ENCODE measurements around the gene BUD23. TPM values are rescaled to one million over a fixed set of nuclear protein-coding genes. Genes with fewer than 3 reads are reported as not detected.

Gene BUD23
- total and polyA plus RNA-seq, 9 of the 15 experiments (the other 6 are each of a cell fraction or from before 2014, with no cell fraction given): 79.5 to 270 (median 150) TPM

DNA sequence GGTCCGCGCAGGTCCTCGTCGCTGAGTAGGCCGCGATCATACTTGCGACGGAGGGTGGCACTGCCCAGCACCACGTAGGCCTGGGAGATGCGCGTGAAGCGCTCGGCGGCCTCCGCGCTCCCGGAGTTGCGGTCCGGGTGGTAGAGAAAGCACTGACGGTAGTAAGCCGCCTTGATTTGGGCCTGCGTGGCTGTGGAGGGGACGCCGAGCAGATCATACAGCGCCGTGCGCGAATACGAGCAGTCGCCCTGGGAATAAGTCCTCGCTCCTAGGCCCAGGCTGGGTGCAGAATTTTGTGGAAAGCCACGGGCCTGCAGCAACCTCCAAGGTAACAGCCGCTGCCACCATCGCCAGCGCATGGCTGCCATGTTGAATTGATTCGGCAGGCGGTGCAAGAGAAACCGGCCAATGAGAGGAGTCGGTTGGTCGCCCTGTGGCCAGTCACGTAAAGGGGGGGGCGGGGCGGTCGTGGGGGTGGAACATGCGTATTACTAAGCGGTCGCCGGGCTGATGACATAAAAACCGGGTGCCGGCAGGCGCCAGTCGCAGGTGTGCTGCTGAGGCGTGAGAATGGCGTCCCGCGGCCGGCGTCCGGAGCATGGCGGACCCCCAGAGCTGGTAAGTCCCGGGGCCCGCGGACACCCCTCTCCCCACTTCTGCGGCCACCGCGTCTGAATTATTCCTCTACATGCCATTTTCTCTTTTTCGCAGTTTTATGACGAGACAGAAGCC is at the start of gene BUD23, which contains the start of gene DNAJC30 (continued):
- TF ChIP-seq, protein P1, sequence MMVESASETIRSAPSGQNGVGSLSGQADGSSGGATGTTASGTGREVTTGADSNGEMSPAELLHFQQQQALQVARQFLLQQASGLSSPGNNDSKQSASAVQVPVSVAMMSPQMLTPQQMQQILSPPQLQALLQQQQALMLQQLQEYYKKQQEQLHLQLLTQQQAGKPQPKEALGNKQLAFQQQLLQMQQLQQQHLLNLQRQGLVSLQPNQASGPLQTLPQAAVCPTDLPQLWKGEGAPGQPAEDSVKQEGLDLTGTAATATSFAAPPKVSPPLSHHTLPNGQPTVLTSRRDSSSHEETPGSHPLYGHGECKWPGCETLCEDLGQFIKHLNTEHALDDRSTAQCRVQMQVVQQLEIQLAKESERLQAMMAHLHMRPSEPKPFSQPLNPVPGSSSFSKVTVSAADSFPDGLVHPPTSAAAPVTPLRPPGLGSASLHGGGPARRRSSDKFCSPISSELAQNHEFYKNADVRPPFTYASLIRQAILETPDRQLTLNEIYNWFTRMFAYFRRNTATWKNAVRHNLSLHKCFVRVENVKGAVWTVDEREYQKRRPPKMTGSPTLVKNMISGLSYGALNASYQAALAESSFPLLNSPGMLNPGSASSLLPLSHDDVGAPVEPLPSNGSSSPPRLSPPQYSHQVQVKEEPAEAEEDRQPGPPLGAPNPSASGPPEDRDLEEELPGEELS (CRISPR knock-in tag; IDR thresholded peaks at IDR 0.05; ENCODE audit: borderline replicate concordance): no peak
- TF ChIP-seq, protein P2, sequence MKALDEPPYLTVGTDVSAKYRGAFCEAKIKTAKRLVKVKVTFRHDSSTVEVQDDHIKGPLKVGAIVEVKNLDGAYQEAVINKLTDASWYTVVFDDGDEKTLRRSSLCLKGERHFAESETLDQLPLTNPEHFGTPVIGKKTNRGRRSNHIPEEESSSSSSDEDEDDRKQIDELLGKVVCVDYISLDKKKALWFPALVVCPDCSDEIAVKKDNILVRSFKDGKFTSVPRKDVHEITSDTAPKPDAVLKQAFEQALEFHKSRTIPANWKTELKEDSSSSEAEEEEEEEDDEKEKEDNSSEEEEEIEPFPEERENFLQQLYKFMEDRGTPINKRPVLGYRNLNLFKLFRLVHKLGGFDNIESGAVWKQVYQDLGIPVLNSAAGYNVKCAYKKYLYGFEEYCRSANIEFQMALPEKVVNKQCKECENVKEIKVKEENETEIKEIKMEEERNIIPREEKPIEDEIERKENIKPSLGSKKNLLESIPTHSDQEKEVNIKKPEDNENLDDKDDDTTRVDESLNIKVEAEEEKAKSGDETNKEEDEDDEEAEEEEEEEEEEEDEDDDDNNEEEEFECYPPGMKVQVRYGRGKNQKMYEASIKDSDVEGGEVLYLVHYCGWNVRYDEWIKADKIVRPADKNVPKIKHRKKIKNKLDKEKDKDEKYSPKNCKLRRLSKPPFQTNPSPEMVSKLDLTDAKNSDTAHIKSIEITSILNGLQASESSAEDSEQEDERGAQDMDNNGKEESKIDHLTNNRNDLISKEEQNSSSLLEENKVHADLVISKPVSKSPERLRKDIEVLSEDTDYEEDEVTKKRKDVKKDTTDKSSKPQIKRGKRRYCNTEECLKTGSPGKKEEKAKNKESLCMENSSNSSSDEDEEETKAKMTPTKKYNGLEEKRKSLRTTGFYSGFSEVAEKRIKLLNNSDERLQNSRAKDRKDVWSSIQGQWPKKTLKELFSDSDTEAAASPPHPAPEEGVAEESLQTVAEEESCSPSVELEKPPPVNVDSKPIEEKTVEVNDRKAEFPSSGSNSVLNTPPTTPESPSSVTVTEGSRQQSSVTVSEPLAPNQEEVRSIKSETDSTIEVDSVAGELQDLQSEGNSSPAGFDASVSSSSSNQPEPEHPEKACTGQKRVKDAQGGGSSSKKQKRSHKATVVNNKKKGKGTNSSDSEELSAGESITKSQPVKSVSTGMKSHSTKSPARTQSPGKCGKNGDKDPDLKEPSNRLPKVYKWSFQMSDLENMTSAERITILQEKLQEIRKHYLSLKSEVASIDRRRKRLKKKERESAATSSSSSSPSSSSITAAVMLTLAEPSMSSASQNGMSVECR (CRISPR knock-in tag; IDR thresholded peaks at IDR 0.05): peak; percentile 81; the same call in 1 of the 2 replicates
- TF ChIP-seq HOXB6 (CRISPR knock-in tag; IDR thresholded peaks at IDR 0.05; ENCODE audit: borderline replicate concordance): no peak
- no peak for TF ChIP-seq ZSCAN32 (CRISPR knock-in tag; IDR thresholded peaks at IDR 0.05)
- peak; percentile 78 for TF ChIP-seq HMGN3 (IDR thresholded peaks at IDR 0.05; ENCODE audit: borderline replicate concordance, extremely low read depth, insufficient read length, low read depth, low read length)
- no peak for TF ChIP-seq BMI1 (IDR thresholded peaks at IDR 0.05; ENCODE audit: low read length)
- TF ChIP-seq MYBL2 (IDR thresholded peaks at IDR 0.05; ENCODE audit: low read depth): no peak; the same call in 1 of the 2 replicates
- no peak for TF ChIP-seq MYBL2 (CRISPR knock-in tag; IDR thresholded peaks at IDR 0.05; ENCODE audit: borderline replicate concordance)
- TF ChIP-seq SP1 (CRISPR knock-in tag; IDR thresholded peaks at IDR 0.05): peak; percentile 77
- TF ChIP-seq, protein P3, sequence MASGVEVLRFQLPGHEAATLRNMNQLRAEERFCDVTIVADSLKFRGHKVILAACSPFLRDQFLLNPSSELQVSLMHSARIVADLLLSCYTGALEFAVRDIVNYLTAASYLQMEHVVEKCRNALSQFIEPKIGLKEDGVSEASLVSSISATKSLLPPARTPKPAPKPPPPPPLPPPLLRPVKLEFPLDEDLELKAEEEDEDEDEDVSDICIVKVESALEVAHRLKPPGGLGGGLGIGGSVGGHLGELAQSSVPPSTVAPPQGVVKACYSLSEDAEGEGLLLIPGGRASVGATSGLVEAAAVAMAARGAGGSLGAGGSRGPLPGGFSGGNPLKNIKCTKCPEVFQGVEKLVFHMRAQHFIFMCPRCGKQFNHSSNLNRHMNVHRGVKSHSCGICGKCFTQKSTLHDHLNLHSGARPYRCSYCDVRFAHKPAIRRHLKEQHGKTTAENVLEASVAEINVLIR (CRISPR knock-in tag; IDR thresholded peaks at IDR 0.05): peak; percentile 97
- TF ChIP-seq TEAD1 (CRISPR knock-in tag; IDR thresholded peaks at IDR 0.05): 0 out of 4 replicates have a peak, but pooled peaks have one; percentile 3 to 24
- TF ChIP-seq, protein P4, sequence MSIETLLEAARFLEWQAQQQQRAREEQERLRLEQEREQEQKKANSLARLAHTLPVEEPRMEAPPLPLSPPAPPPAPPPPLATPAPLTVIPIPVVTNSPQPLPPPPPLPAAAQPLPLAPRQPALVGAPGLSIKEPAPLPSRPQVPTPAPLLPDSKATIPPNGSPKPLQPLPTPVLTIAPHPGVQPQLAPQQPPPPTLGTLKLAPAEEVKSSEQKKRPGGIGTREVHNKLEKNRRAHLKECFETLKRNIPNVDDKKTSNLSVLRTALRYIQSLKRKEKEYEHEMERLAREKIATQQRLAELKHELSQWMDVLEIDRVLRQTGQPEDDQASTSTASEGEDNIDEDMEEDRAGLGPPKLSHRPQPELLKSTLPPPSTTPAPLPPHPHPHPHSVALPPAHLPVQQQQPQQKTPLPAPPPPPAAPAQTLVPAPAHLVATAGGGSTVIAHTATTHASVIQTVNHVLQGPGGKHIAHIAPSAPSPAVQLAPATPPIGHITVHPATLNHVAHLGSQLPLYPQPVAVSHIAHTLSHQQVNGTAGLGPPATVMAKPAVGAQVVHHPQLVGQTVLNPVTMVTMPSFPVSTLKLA (conservative IDR thresholded peaks at IDR 0.05): peak; percentile 96 to 98
- no peak for TF ChIP-seq NCOA6 (IDR thresholded peaks at IDR 0.05)
- no peak for TF ChIP-seq NFXL1 (CRISPR knock-in tag; IDR thresholded peaks at IDR 0.05)
- TF ChIP-seq ZNF668 (CRISPR knock-in tag; IDR thresholded peaks at IDR 0.05): no peak
- no peak for TF ChIP-seq PTBP1 (IDR thresholded peaks at IDR 0.05; ENCODE audit: low read depth, low read length)
- no peak for TF ChIP-seq FOXA1 (IDR thresholded peaks at IDR 0.05; ENCODE audit: borderline replicate concordance)
- TF ChIP-seq BCL6 (CRISPR knock-in tag; IDR thresholded peaks at IDR 0.05): no peak
- no peak for TF ChIP-seq ZFPM2 (CRISPR knock-in tag; IDR thresholded peaks at IDR 0.05)
